Measurements from ENCODE around the gene DRC1. TPM values are rescaled to one million over a fixed set of nuclear protein-coding genes. Genes with fewer than 3 reads are reported as not detected.

The DRC1 gene
- total RNA-seq, 1 experiment from 2014 or later, result not detected

DNA sequence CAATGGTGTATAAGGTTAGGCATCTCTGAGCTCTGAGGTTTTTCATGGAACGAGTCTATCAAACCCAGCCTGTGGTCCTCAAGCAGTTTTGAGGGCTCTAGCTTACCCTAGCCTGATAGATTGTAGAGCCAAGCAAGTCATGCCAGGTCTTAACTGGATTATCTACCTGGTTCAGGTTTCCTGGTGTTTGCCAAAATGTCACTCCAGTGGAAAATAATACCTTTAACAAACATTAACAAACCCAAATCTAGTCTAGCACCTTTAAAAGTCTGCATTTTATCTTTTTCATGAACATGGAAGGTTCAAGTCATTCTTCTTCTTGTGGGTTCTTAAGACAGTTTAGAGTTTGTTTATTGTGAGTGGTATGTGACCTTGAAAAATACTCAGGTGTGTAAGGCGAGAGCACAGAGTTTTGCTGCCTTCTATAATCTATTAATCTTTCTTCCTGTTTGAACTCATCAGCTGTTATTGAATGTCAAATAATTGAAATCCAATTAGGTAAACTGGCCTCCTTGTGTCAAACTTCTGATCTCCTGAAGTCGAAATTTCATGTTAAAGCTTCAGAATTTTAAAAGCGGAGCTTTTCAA is 41.7 kb upstream of the DRC1 start:
- DNase-seq (ENCODE audit: low read depth, low spot score), result no peak
- Histone ChIP-seq H3K9ac (ENCODE audit: low read length) (no peak overlapping the region), H2AFZ (ENCODE audit: low read depth, low read length, poor library complexity, severe bottlenecking) (no peak overlapping the region), H3K36me3 (ENCODE audit: control insufficient read depth in 1 of 2, insufficient read depth in 2 of 2, low read length in 2 of 2) (no peaks in the 10 kb centered on the region), H3K9me3 (ENCODE audit: control insufficient read depth in 1 of 2, insufficient read depth in 1 of 2, low read depth in 1 of 2, low read length in 2 of 2) (no peaks in the 10 kb centered on the region), H4K20me1 (ENCODE audit: insufficient read depth) (peaks cover 7% of the 10 kb centered on the region; the same call in 1 of the 2 replicates), H3K4me2 (ENCODE audit: low read length) (no peak overlapping the region), H3K27me3 (ENCODE audit: insufficient read depth, low read length) (no peaks in the 10 kb centered on the region), H3K9me2 (ENCODE audit: insufficient read depth) (no peaks in the 10 kb centered on the region), H3K27ac (ENCODE audit: low read depth, low read length) (no peak overlapping the region), H3K4me3 (replicated peaks in 1 of 2; ENCODE audit: low read depth in 1 of 2, low read length in 2 of 2) (no peak overlapping the region), H3K79me2 (ENCODE audit: insufficient read depth, low read length) (peaks cover 100% of the 10 kb centered on the region), H3K4me1 (ENCODE audit: control insufficient read depth in 1 of 2, insufficient read depth in 2 of 2, low read length in 2 of 2) (peaks cover 16 to 39% of the 10 kb centered on the region in 2 experiments)
- BruUV-seq (replicated peaks), result no TSS peak
- ChIA-PET RAD21 (ENCODE audit: low non-redundant PET in 1 of 2, low total read pairs in 2 of 2, uncharacterized antibody in 2 of 2, unreplicated experiment in 2 of 2) (no interaction called here), CTCF (no interaction called here), POLR2A (no interaction called here)
- intact Hi-C loops (cut with micrococcal nuclease), result no loop called here
- TF ChIP-seq EZH2phosphoT487 (IDR thresholded peaks at IDR 0.05; ENCODE audit: borderline replicate concordance), result no peak
- TF ChIP-seq, protein P1, sequence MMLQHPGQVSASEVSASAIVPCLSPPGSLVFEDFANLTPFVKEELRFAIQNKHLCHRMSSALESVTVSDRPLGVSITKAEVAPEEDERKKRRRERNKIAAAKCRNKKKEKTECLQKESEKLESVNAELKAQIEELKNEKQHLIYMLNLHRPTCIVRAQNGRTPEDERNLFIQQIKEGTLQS (IDR thresholded peaks at IDR 0.05), result no peak
- no peak for TF ChIP-seq ELF1 (IDR thresholded peaks at IDR 0.05; ENCODE audit: borderline replicate concordance, low read depth)
- TF ChIP-seq, protein P2, sequence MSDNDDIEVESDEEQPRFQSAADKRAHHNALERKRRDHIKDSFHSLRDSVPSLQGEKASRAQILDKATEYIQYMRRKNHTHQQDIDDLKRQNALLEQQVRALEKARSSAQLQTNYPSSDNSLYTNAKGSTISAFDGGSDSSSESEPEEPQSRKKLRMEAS (IDR thresholded peaks at IDR 0.05), result no peak
- TF ChIP-seq JUND (IDR thresholded peaks at IDR 0.05), result no peak
- TF ChIP-seq POLR2AphosphoS5 (IDR thresholded peaks at IDR 0.05; ENCODE audit: low read depth, low read length), result no peak
- no peak for TF ChIP-seq SP1 (IDR thresholded peaks at IDR 0.05; ENCODE audit: low read depth)
- TF ChIP-seq CEBPB (IDR thresholded peaks at IDR 0.05; ENCODE audit: low read depth), result no peak
- no peak for TF ChIP-seq CBX3 (IDR thresholded peaks at IDR 0.05; ENCODE audit: low read depth)
- no peak for TF ChIP-seq YY1 (IDR thresholded peaks at IDR 0.05; ENCODE audit: extremely low read depth, insufficient replicate concordance, low read depth, low read length)
- no peak for TF ChIP-seq SRF (IDR thresholded peaks at IDR 0.05; ENCODE audit: low read depth)
- TF ChIP-seq POLR2A (IDR thresholded peaks at IDR 0.05; ENCODE audit: borderline replicate concordance, extremely low read depth, insufficient read depth, insufficient read length), result no peak
- TF ChIP-seq EZH2 (IDR thresholded peaks at IDR 0.05), result no peak
- TF ChIP-seq, protein P3, sequence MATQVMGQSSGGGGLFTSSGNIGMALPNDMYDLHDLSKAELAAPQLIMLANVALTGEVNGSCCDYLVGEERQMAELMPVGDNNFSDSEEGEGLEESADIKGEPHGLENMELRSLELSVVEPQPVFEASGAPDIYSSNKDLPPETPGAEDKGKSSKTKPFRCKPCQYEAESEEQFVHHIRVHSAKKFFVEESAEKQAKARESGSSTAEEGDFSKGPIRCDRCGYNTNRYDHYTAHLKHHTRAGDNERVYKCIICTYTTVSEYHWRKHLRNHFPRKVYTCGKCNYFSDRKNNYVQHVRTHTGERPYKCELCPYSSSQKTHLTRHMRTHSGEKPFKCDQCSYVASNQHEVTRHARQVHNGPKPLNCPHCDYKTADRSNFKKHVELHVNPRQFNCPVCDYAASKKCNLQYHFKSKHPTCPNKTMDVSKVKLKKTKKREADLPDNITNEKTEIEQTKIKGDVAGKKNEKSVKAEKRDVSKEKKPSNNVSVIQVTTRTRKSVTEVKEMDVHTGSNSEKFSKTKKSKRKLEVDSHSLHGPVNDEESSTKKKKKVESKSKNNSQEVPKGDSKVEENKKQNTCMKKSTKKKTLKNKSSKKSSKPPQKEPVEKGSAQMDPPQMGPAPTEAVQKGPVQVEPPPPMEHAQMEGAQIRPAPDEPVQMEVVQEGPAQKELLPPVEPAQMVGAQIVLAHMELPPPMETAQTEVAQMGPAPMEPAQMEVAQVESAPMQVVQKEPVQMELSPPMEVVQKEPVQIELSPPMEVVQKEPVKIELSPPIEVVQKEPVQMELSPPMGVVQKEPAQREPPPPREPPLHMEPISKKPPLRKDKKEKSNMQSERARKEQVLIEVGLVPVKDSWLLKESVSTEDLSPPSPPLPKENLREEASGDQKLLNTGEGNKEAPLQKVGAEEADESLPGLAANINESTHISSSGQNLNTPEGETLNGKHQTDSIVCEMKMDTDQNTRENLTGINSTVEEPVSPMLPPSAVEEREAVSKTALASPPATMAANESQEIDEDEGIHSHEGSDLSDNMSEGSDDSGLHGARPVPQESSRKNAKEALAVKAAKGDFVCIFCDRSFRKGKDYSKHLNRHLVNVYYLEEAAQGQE (IDR thresholded peaks at IDR 0.05; ENCODE audit: low read depth), result no peak
- no peak for TF ChIP-seq ZFX (IDR thresholded peaks at IDR 0.05)
- TF ChIP-seq ZNF274 (IDR thresholded peaks at IDR 0.05; ENCODE audit: low read depth, low read length), result no peak
- ATAC-seq, result no peak
